Hepatocyte (in vitro differentiated cells): ENCODE measurements around the gene PDGFRB. TPM values are rescaled to one million over a fixed set of nuclear protein-coding genes. Genes with fewer than 3 reads are reported as not detected.

Experiments used
- DNase-seq: peaks from one replicate; pipeline ENCODE4 v3.0.0-alpha.2; 2016; ENCODE audit warnings: low spot score
- H2AFZ ChIP-seq: fragments of 200-600 bp; sonication (generic); 2 replicates; pipeline ENCODE4 v1.6.0; 2016; ENCODE audit warnings: antibody characterized with exemption, mild to moderate bottlenecking
- H3K27ac ChIP-seq: fragments of 200-600 bp; sonication (generic); 2 replicates; pipeline ENCODE4 v1.5.1; 2016; ENCODE audit warnings: mild to moderate bottlenecking
- H3K27me3 ChIP-seq: fragments of 200-600 bp; sonication (generic); 2 replicates; pipeline ENCODE4 v1.6.1; 2016
- H3K36me3 ChIP-seq: fragments of 200-600 bp; sonication (generic); replicated peaks from 2 replicates; pipeline ENCODE4 v1.5.1; 2016; ENCODE audit warnings: low read depth; ENCODE audit not compliant: insufficient read depth
- H3K4me1 ChIP-seq: fragments of 200-600 bp; sonication (generic); 2 replicates; pipeline ENCODE4 v1.5.1; 2016; ENCODE audit warnings: mild to moderate bottlenecking, moderate library complexity; ENCODE audit not compliant: insufficient read depth
- H3K4me2 ChIP-seq: fragments of 200-600 bp; sonication (generic); 2 replicates; pipeline ENCODE4 v1.6.0; 2016
- H3K4me3 ChIP-seq: fragments of 200-600 bp; sonication (generic); 2 replicates; pipeline ENCODE4 v1.5.1; 2016; ENCODE audit warnings: mild to moderate bottlenecking
- H3K79me2 ChIP-seq: fragments of 200-600 bp; sonication (generic); 2 replicates; pipeline ENCODE4 v1.6.0; 2017; ENCODE audit warnings: mild to moderate bottlenecking
- H3K9me2 ChIP-seq: fragments of 200-600 bp; sonication (generic); replicated peaks from 2 replicates; pipeline ENCODE4 v1.6.0; 2017; ENCODE audit warnings: mild to moderate bottlenecking; ENCODE audit not compliant: insufficient read depth
- H3K9me3 ChIP-seq: fragments of 200-600 bp; sonication (generic); 2 replicates; pipeline ENCODE4 v1.5.1; 2016; ENCODE audit warnings: low read depth, mild to moderate bottlenecking
- H4K20me1 ChIP-seq: fragments of 200-600 bp; sonication (generic); 2 replicates; pipeline ENCODE4 v1.6.0; 2016; ENCODE audit warnings: mild to moderate bottlenecking; ENCODE audit not compliant: insufficient read depth, poor library complexity, severe bottlenecking
- EZH2 ChIP-seq: fragments of 200-600 bp; sonication (generic); IDR thresholded peaks from 2 replicates; pipeline ENCODE4 v1.6.1; 2016; ENCODE audit warnings: antibody characterized with exemption, mild to moderate bottlenecking, borderline replicate concordance
- EZH2phosphoT487 ChIP-seq: fragments of 200-600 bp; sonication (generic); IDR thresholded peaks from one replicate; pipeline ENCODE4 v1.6.1; 2018; ENCODE audit warnings: antibody characterized with exemption, mild to moderate bottlenecking, low read depth, moderate library complexity; ENCODE audit not compliant: unreplicated experiment, severe bottlenecking
- WGBS: methylation state at CpG from one replicate; pipeline ENCODE4 v1.1.6; 2016; ENCODE audit warnings: low lambda C conversion rate; ENCODE audit errors: missing lambda C conversion rate; 5-methylcytosine and 5-hydroxymethylcytosine counted together
- polyA plus RNA-seq: library from polyadenylated mRNA; unstranded; fragments of >200 nt; fragmentation: Nextera tagmentation; extraction: Ambion mirVana; gene quantifications from 2 replicates; pipeline ENCODE4 v1.2.1, GENCODE V29; 2016
- total RNA-seq: library from RNA; depleted of rRNA; stranded (reverse); fragments of >200 nt; gene quantifications from 2 replicates; pipeline ENCODE4 v1.2.3, GENCODE V29; 2014
- TF ChIP-seq, protein P1 (sequence below): fragments of 200-600 bp; sonication (generic); IDR thresholded peaks from 2 replicates; pipeline ENCODE4 v1.5.1; 2016; ENCODE audit warnings: antibody characterized with exemption, mild to moderate bottlenecking; ENCODE audit not compliant: poor library complexity

Gene PDGFRB
- total and polyA plus RNA-seq, 2 experiments from 2014 or later, result 55.1 to 55.2 TPM

GRCh38 chr5:150195736-150196485, 40.3 kb upstream of the PDGFRB start:
- Histone ChIP-seq H3K27ac (no peak overlapping the region), H3K4me3 (no peak overlapping the region), H3K4me2 (no peak overlapping the region), H3K36me3 (no peaks in the 10 kb centered on the region), H3K27me3 (peaks cover 11% of the 10 kb centered on the region), H2AFZ (no peak overlapping the region), H3K9me3 (no peaks in the 10 kb centered on the region), H3K79me2 (no peaks in the 10 kb centered on the region), H4K20me1 (no peaks in the 10 kb centered on the region), H3K9me2 (no peaks in the 10 kb centered on the region), H3K4me1 (no peaks in the 10 kb centered on the region)
- TF ChIP-seq, protein P1, sequence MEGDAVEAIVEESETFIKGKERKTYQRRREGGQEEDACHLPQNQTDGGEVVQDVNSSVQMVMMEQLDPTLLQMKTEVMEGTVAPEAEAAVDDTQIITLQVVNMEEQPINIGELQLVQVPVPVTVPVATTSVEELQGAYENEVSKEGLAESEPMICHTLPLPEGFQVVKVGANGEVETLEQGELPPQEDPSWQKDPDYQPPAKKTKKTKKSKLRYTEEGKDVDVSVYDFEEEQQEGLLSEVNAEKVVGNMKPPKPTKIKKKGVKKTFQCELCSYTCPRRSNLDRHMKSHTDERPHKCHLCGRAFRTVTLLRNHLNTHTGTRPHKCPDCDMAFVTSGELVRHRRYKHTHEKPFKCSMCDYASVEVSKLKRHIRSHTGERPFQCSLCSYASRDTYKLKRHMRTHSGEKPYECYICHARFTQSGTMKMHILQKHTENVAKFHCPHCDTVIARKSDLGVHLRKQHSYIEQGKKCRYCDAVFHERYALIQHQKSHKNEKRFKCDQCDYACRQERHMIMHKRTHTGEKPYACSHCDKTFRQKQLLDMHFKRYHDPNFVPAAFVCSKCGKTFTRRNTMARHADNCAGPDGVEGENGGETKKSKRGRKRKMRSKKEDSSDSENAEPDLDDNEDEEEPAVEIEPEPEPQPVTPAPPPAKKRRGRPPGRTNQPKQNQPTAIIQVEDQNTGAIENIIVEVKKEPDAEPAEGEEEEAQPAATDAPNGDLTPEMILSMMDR, result no peak
- no peak for TF ChIP-seq EZH2phosphoT487
- no peak for TF ChIP-seq EZH2
- DNase-seq, result no peak
- 89% methylated on average over 9 of the region's 9 CpGs for WGBS

DNA sequence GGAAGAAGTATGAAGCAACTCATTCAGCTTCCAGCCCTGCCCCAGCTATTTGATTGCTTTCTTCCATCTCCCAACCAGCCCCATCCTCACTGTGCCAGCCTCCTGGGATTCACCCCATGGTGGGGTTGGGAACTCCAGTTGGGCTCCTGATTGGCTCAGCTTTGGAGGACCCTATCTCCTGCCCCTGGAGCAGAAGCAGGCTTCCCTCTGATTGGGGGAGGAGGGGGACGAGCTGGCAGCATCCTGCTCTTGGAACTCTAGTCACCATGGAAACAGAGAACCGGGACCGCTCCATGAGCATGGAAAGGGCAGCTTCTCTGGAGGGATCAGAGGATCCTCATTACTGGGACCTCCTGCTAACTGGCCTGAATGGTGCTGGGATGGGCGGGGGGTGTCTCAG, 36.8 kb upstream of the PDGFRB start:
- Histone ChIP-seq H3K27ac (no peak overlapping the region), H3K4me1 (peaks cover 13% of the 10 kb centered on the region), H3K9me2 (no peaks in the 10 kb centered on the region), H3K4me3 (no peak overlapping the region), H4K20me1 (no peaks in the 10 kb centered on the region), H3K4me2 (no peak overlapping the region), H3K27me3 (peaks cover 38% of the 10 kb centered on the region), H2AFZ (no peak overlapping the region), H3K79me2 (no peaks in the 10 kb centered on the region), H3K9me3 (no peaks in the 10 kb centered on the region), H3K36me3 (no peaks in the 10 kb centered on the region)
- TF ChIP-seq, protein P1, result no peak
- no peak for TF ChIP-seq EZH2
- TF ChIP-seq EZH2phosphoT487, result no peak
- DNase-seq, result no peak
- WGBS, result 90% methylated on average over 4 of the region's 4 CpGs

DNA sequence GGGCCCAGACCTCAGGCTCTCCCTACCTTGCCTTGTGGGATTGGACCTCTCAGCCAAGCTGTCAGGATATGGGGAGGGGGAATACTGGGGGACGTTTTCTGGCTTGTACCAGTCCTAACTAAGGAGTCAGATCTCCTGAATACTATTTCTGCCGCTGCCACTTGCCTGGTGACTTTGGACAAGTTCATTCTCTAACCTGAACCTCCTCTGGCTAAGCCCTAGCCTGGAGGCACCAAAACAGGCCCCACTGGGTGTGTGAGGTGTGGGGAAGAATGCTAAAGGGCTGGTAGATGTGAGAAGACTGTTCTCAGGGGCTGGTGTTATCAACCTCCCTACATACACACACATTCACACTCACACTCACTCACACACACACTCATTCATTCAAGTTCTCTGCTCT, 35.3 kb upstream of the PDGFRB start:
- peaks cover 38% of the 10 kb centered on the region for H3K27me3 ChIP-seq
- no peak for DNase-seq
- no peaks in the 10 kb centered on the region for H4K20me1 ChIP-seq
- H3K4me3 ChIP-seq, result no peak overlapping the region
- no peak overlapping the region for H2AFZ ChIP-seq
- no peak overlapping the region for H3K27ac ChIP-seq
- H3K79me2 ChIP-seq, result no peaks in the 10 kb centered on the region
- peaks cover 22% of the 10 kb centered on the region for H3K4me1 ChIP-seq
- TF ChIP-seq, protein P1, result no peak
- TF ChIP-seq EZH2phosphoT487, result no peak
- no peak for TF ChIP-seq EZH2
- no peaks in the 10 kb centered on the region for H3K9me3 ChIP-seq
- 57% methylated on average over 2 of the region's 2 CpGs for WGBS
- H3K36me3 ChIP-seq, result no peaks in the 10 kb centered on the region
- no peaks in the 10 kb centered on the region for H3K9me2 ChIP-seq
- no peak overlapping the region for H3K4me2 ChIP-seq
